Sigmoid colon (tissue), 4 donors: ENCODE measurements around the gene KCNQ5.

Source experiments
- CTCF ChIP-seq, 4 experiments: fragments of 450-650 bp in 3 of 4; fragments of 200-600 bp in 1 of 4; IDR thresholded peaks; one replicate each; pipeline ENCODE4 v1.5.1; 2016 to 2019; ENCODE audit warnings: antibody characterized with exemption in 4 of 4, mild to moderate bottlenecking in 3 of 4, moderate library complexity in 2 of 4
- EP300 ChIP-seq, 4 donors: sonication (generic); formaldehyde crosslinking; IDR thresholded peaks; one replicate each; pipeline ENCODE4 v1.6.1; 2017; ENCODE audit warnings: antibody characterized with exemption in 4 of 4
- POLR2A ChIP-seq, 2 donors: fragments of 450-650 bp; IDR thresholded peaks; one replicate each; pipeline ENCODE4 v1.6.1; 2016; ENCODE audit warnings: antibody characterized with exemption in 2 of 2, mild to moderate bottlenecking in 2 of 2, moderate library complexity in 2 of 2
- POLR2AphosphoS5 ChIP-seq, 4 donors: sonication (generic); formaldehyde crosslinking; IDR thresholded peaks; one replicate each; pipeline ENCODE4 v1.6.1; 2017; ENCODE audit warnings: antibody characterized with exemption in 4 of 4

DNA sequence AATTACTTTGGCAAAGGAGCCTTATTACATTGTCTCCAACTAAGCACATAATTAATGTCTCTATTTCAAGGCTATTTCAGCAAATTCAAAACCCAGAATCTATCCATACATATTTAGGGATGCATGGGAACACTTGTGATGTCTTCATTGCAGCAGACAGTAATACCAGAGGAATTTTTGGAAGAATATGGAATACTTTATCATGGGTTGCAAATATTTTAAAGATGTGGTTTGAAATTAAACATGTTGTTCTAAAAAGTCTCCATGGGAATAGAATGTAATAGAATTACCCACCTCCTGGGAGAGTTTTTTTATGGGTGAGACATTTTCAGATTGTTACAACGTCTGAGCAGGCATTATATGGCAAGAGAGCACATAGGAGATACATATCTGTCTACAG is 170.8 kb downstream of the KCNQ5 start:
- no peak for TF ChIP-seq CTCF (IDR thresholded peaks at IDR 0.05)
- TF ChIP-seq POLR2AphosphoS5 (IDR thresholded peaks at IDR 0.05): no peak
- TF ChIP-seq POLR2A (IDR thresholded peaks at IDR 0.05): no peak
- TF ChIP-seq EP300 (IDR thresholded peaks at IDR 0.05): no peak
